Measurements from ENCODE around the gene FCAMR. TPM values are rescaled to one million over a fixed set of nuclear protein-coding genes. Genes with fewer than 3 reads are reported as not detected.

FCAMR gene
- total and polyA plus RNA-seq, 2 of the 4 experiments (the other 2 are of a cell fraction), result not detected

DNA sequence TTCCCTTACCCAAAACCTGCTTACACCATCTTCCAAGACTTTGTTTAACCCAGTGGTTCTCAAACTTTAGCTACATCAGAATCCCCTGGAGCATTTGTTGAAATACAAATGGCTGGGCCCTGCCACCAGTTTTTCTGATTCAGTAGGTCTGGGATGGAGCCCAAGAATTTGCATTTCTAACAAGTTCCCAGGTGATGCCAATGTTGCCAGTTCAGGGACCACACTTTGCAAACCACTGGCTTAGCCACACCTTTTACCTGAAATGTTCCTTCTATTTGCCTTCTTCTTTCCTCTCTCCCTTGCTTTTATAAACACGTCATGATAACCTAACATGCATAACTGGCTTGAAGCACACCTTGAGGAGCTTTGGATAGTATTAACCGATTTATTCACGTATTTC lies 16.1 kb upstream of the FCAMR start:
- no peak overlapping the region for H3K4me2 ChIP-seq (ENCODE audit: low read depth, low read length)
- no peaks in the 10 kb centered on the region for H3K79me1 ChIP-seq (ENCODE audit: low read depth in 1 of 2, low read length in 2 of 2)
- no peak overlapping the region for H3K23ac ChIP-seq (ENCODE audit: low read depth, low read length)
- H2AK5ac ChIP-seq (ENCODE audit: low read depth, low read length), result no peak overlapping the region
- no peak for ATAC-seq (ENCODE audit: low read depth)
- H4K5ac ChIP-seq (ENCODE audit: low read depth, low read length), result no peak overlapping the region
- H4K20me1 ChIP-seq (ENCODE audit: insufficient read depth, low read length), result no peaks in the 10 kb centered on the region
- no peaks in the 10 kb centered on the region for H3K36me3 ChIP-seq (ENCODE audit: control insufficient read depth, insufficient read depth, low read length)
- no peak overlapping the region for H3K56ac ChIP-seq (ENCODE audit: extremely low read depth, insufficient read depth, low read length)
- intact Hi-C loops (cut with micrococcal nuclease), result loop anchor here (10.0 kb wide), 3 partner anchors 252 to 512 kb away; partner anchors contain the start of genes DYRK3 and IKBKE
- BruUV-seq (replicated peaks), result no TSS peak
- peaks cover 41% of the 10 kb centered on the region for H3K27me3 ChIP-seq (ENCODE audit: control insufficient read depth, insufficient read depth, low read length)
- no peak for DNase-seq
- no CpG with 5 or more reads among the region's 3 CpGs for WGBS, 2 experiments (ENCODE audit: extremely low coverage in 2 of 2, insufficient read length in 1 of 2)
- H3K4ac ChIP-seq (ENCODE audit: low read depth, low read length), result no peak overlapping the region
- in situ Hi-C loops (cut with MboI; ENCODE audit: low sequenced_read_pairs), result no loop called here
- CTCF ChIA-PET, result interaction anchor here (0.6 kb wide), 1 partner anchor 52 kb away, joined by 3 read pairs; no protein-coding TSS in a partner anchor
- H4K91ac ChIP-seq (ENCODE audit: insufficient read depth, low read depth, low read length), result no peak overlapping the region
- no peak overlapping the region for H2AFZ ChIP-seq (replicated peaks; ENCODE audit: low read length, poor library complexity)
- TF ChIP-seq POLR2A (IDR thresholded peaks at IDR 0.05; ENCODE audit: low read depth, low read length) (no peak), MXI1 (IDR thresholded peaks at IDR 0.05; ENCODE audit: borderline replicate concordance, low read depth, low read length) (no peak), FOS (IDR thresholded peaks at IDR 0.05; ENCODE audit: low read depth, low read length) (no peak), RCOR1 (IDR thresholded peaks at IDR 0.05; ENCODE audit: insufficient replicate concordance, low read length) (no peak), CEBPB (IDR thresholded peaks at IDR 0.05; ENCODE audit: low read depth, low read length) (no peak), CHD1 (IDR thresholded peaks at IDR 0.05; ENCODE audit: low read depth, low read length) (no peak), NFE2L2 (IDR thresholded peaks at IDR 0.05; ENCODE audit: low read depth, low read length) (no peak), MAZ (IDR thresholded peaks at IDR 0.05; ENCODE audit: borderline replicate concordance, low read depth, low read length) (no peak), MAFK (IDR thresholded peaks at IDR 0.05; ENCODE audit: low read depth, low read length) (no peak)
- TF ChIP-seq, protein P1, sequence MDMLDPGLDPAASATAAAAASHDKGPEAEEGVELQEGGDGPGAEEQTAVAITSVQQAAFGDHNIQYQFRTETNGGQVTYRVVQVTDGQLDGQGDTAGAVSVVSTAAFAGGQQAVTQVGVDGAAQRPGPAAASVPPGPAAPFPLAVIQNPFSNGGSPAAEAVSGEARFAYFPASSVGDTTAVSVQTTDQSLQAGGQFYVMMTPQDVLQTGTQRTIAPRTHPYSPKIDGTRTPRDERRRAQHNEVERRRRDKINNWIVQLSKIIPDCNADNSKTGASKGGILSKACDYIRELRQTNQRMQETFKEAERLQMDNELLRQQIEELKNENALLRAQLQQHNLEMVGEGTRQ (IDR thresholded peaks at IDR 0.05; ENCODE audit: low read depth, low read length), result no peak
- TF ChIP-seq, protein P2, sequence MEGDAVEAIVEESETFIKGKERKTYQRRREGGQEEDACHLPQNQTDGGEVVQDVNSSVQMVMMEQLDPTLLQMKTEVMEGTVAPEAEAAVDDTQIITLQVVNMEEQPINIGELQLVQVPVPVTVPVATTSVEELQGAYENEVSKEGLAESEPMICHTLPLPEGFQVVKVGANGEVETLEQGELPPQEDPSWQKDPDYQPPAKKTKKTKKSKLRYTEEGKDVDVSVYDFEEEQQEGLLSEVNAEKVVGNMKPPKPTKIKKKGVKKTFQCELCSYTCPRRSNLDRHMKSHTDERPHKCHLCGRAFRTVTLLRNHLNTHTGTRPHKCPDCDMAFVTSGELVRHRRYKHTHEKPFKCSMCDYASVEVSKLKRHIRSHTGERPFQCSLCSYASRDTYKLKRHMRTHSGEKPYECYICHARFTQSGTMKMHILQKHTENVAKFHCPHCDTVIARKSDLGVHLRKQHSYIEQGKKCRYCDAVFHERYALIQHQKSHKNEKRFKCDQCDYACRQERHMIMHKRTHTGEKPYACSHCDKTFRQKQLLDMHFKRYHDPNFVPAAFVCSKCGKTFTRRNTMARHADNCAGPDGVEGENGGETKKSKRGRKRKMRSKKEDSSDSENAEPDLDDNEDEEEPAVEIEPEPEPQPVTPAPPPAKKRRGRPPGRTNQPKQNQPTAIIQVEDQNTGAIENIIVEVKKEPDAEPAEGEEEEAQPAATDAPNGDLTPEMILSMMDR (conservative IDR thresholded peaks at IDR 0.05; ENCODE audit: low read depth, low read length), result no peak
- TF ChIP-seq, protein P3, sequence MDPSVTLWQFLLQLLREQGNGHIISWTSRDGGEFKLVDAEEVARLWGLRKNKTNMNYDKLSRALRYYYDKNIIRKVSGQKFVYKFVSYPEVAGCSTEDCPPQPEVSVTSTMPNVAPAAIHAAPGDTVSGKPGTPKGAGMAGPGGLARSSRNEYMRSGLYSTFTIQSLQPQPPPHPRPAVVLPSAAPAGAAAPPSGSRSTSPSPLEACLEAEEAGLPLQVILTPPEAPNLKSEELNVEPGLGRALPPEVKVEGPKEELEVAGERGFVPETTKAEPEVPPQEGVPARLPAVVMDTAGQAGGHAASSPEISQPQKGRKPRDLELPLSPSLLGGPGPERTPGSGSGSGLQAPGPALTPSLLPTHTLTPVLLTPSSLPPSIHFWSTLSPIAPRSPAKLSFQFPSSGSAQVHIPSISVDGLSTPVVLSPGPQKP (IDR thresholded peaks at IDR 0.05; ENCODE audit: borderline replicate concordance, low read depth, low read length), result no peak
- H2AK9ac ChIP-seq (replicated peaks; ENCODE audit: low read depth, low read length, poor library complexity), result no peak overlapping the region
- no peak overlapping the region for H3K14ac ChIP-seq (replicated peaks; ENCODE audit: low read depth, low read length)
- POLR2A ChIA-PET (ENCODE audit: unreplicated experiment), result no interaction called here
- no peak overlapping the region for H2BK120ac ChIP-seq (ENCODE audit: low read depth, low read length)
- no peak overlapping the region for H3K18ac ChIP-seq (ENCODE audit: low read depth, low read length)
- no peak overlapping the region for H3K27ac ChIP-seq (ENCODE audit: insufficient read depth, low read length)
- no peak overlapping the region for H3K9ac ChIP-seq (ENCODE audit: low read depth, low read length)
- H3K9me1 ChIP-seq (ENCODE audit: insufficient read depth, low read length), result no peaks in the 10 kb centered on the region
- H3K4me3 ChIP-seq (ENCODE audit: insufficient read depth, low read depth, low read length), result no peak overlapping the region
- H2BK20ac ChIP-seq (ENCODE audit: low read depth, low read length), result no peak overlapping the region
- H4K8ac ChIP-seq (ENCODE audit: low read depth in 2 of 2, low read length in 2 of 2), result no peak overlapping the region
- no peak overlapping the region for H2BK15ac ChIP-seq (ENCODE audit: low read depth, low read length)
- peaks cover 3% of the 10 kb centered on the region; the same call in 1 of the 2 replicates for H3K9me3 ChIP-seq (ENCODE audit: control insufficient read depth, insufficient read depth, low read length)
- no peak overlapping the region for H2BK5ac ChIP-seq (ENCODE audit: low read depth, low read length, poor library complexity, severe bottlenecking)
- no peaks in the 10 kb centered on the region for H3K4me1 ChIP-seq (ENCODE audit: control insufficient read depth, insufficient read depth, low read length)
- dilution Hi-C loops (cut with HindIII; ENCODE audit: low sequenced_read_pairs, unreplicated experiment), result no loop called here

Data from IMR-90 (cell line).